Measurements from ENCODE around the gene MGMT.

- TF ChIP-seq POLR2A (IDR thresholded peaks at IDR 0.05; ENCODE audit: low read depth, low read length), result no peak
- TF ChIP-seq RFX5 (IDR thresholded peaks at IDR 0.05; ENCODE audit: low read depth, low read length), result no peak
- no peak for TF ChIP-seq CTCF (conservative IDR thresholded peaks at IDR 0.05; ENCODE audit: low read depth, low read length)
- no peak for TF ChIP-seq RAD21 (IDR thresholded peaks at IDR 0.05; ENCODE audit: low read length)
- TF ChIP-seq MAZ (IDR thresholded peaks at IDR 0.05; ENCODE audit: borderline replicate concordance, low read depth, low read length), result no peak
- no peak for TF ChIP-seq USF2 (IDR thresholded peaks at IDR 0.05; ENCODE audit: low read depth, low read length)
- no peak for TF ChIP-seq SMC3 (IDR thresholded peaks at IDR 0.05; ENCODE audit: low read depth, low read length)
Measured at GRCh38 chr10:129711291-129711690, 244.2 kb downstream of the MGMT start.

Data from IMR-90 (cell line).